AG04450 (cell line): Measurements from ENCODE around the gene HBQ1. TPM values are rescaled to one million over a fixed set of nuclear protein-coding genes. Genes with fewer than 3 reads are reported as not detected.

Source experiments
- CTCF ChIA-PET: fragments of 300-600, 350-600 bp; formaldehyde crosslinking; extraction: SDS; loops from one replicate; lab custom pipeline; 2022; ENCODE audit warnings: antibody characterized with exemption, inconsistent platforms; lab: Charles Lee
- POLR2A ChIA-PET: fragments of 350-600 bp; formaldehyde crosslinking; extraction: SDS; loops from one replicate; lab custom pipeline; 2021; ENCODE audit warnings: antibody characterized with exemption, inconsistent platforms; lab: Yijun Ruan, JAX
- DNase-seq: peaks from one replicate; pipeline ENCODE4 v3.0.0-alpha.2; 2011; ENCODE audit warnings: low read depth, low spot score
- H3K27ac ChIP-seq: one replicate; pipeline ENCODE4 v1.5.1; 2012; ENCODE audit warnings: low read depth, low read length, control low read depth
- H3K27me3 ChIP-seq: one replicate; pipeline ENCODE4 v1.6.0; 2012; ENCODE audit warnings: low read length; ENCODE audit not compliant: control insufficient read depth, insufficient read depth
- H3K4me3 ChIP-seq: 2 replicates; pipeline ENCODE4 v1.5.1; 2011; ENCODE audit warnings: mild to moderate bottlenecking, low read depth, low read length, control low read depth
- H3K9me3 ChIP-seq: 2 replicates; pipeline ENCODE4 v1.5.1; 2012; ENCODE audit warnings: low read length; ENCODE audit not compliant: control insufficient read depth, insufficient read depth
- CTCF ChIP-seq: IDR thresholded peaks from 2 replicates; pipeline ENCODE4 v1.5.1; 2011; ENCODE audit warnings: low read depth, low read length, control low read depth, inconsistent platforms
- polyA plus RNA-seq: library from polyadenylated mRNA; depleted of rRNA; stranded (reverse); fragments of >200 nt; gene quantifications from 2 replicates; pipeline ENCODE4 v1.2.3, GENCODE V29; 2011

Gene HBQ1
- polyA plus RNA-seq, 1 experiment: not detected

- no peak overlapping the region for H3K27ac ChIP-seq
- no peak for DNase-seq
- no peaks in the 10 kb centered on the region for H3K27me3 ChIP-seq
- ChIA-PET CTCF (no interaction called here), POLR2A (no interaction called here)
- no peak for TF ChIP-seq CTCF
- H3K4me3 ChIP-seq: no peak overlapping the region
- no peaks in the 10 kb centered on the region; the same call in 1 of the 2 replicates for H3K9me3 ChIP-seq
These were observed 39.9 kb upstream of the HBQ1 start for GRCh38 chr16:140175-140857.

GRCh38 chr16:142405-142967, 37.8 kb upstream of the HBQ1 start:
- no peak overlapping the region for H3K4me3 ChIP-seq
- ChIA-PET POLR2A (no interaction called here), CTCF (interaction anchor here (1.1 kb wide), 1 partner anchor 35 kb away, joined by 3 read pairs; no protein-coding TSS in a partner anchor)
- H3K27me3 ChIP-seq: no peaks in the 10 kb centered on the region
- DNase-seq: no peak
- no peak overlapping the region for H3K27ac ChIP-seq
- no peaks in the 10 kb centered on the region; the same call in 1 of the 2 replicates for H3K9me3 ChIP-seq
- no peak for TF ChIP-seq CTCF

- Histone ChIP-seq H3K27ac (no peak overlapping the region), H3K4me3 (no peak overlapping the region), H3K9me3 (no peaks in the 10 kb centered on the region; the same call in 1 of the 2 replicates), H3K27me3 (no peaks in the 10 kb centered on the region)
- TF ChIP-seq CTCF: no peak
- DNase-seq: no peak
- POLR2A ChIA-PET: no interaction called here
- CTCF ChIA-PET: no interaction called here
These were observed 37.2 kb upstream of the HBQ1 start for GRCh38 chr16:143047-143446.

GRCh38 chr16:143456-143855, 36.8 kb upstream of the HBQ1 start:
- CTCF ChIA-PET: interaction anchor here (0.9 kb wide), 1 partner anchor 77 kb away, joined by 3 read pairs; no protein-coding TSS in a partner anchor
- no peak for DNase-seq
- Histone ChIP-seq H3K27ac (no peak overlapping the region), H3K9me3 (no peaks in the 10 kb centered on the region; the same call in 1 of the 2 replicates), H3K27me3 (no peaks in the 10 kb centered on the region), H3K4me3 (no peak overlapping the region)
- POLR2A ChIA-PET: no interaction called here
- TF ChIP-seq CTCF: no peak

GRCh38 chr16:144797-145252, 35.4 kb upstream of the HBQ1 start:
- DNase-seq: no peak
- Histone ChIP-seq H3K27me3 (no peaks in the 10 kb centered on the region), H3K27ac (no peak overlapping the region), H3K9me3 (no peaks in the 10 kb centered on the region), H3K4me3 (no peak overlapping the region)
- POLR2A ChIA-PET: no interaction called here
- TF ChIP-seq CTCF: no peak
- CTCF ChIA-PET: no interaction called here
